ENCODE data around the gene TMPRSS6.

Gene TMPRSS6

GRCh38 chr22:37118083-37118482, 8.6 kb upstream of the TMPRSS6 start:
- no peak for DNase-seq (ENCODE audit: extremely low read depth, low read depth)
- no peak for TF ChIP-seq CTCF (IDR thresholded peaks at IDR 0.05; ENCODE audit: low read depth, low read length, missing control alignments)
- no peak overlapping the region for H3K4me3 ChIP-seq (replicated peaks; ENCODE audit: low read depth, low read length)

GRCh38 chr22:37117092-37117491, 7.6 kb upstream of the TMPRSS6 start:
- no peak overlapping the region for H3K4me3 ChIP-seq (replicated peaks; ENCODE audit: low read depth, low read length)
- no peak for DNase-seq (ENCODE audit: extremely low read depth, low read depth)
- no peak for TF ChIP-seq CTCF (IDR thresholded peaks at IDR 0.05; ENCODE audit: low read depth, low read length, missing control alignments)

GRCh38 chr22:37115032-37115431, 5.5 kb upstream of the TMPRSS6 start:
- TF ChIP-seq CTCF (IDR thresholded peaks at IDR 0.05; ENCODE audit: low read depth, low read length, missing control alignments), result no peak
- no peak for DNase-seq (ENCODE audit: extremely low read depth, low read depth)
- H3K4me3 ChIP-seq (replicated peaks; ENCODE audit: low read depth, low read length), result no peak overlapping the region

GRCh38 chr22:37113757-37114156, 4.2 kb upstream of the TMPRSS6 start:
- no peak for DNase-seq (ENCODE audit: extremely low read depth, low read depth)
- H3K4me3 ChIP-seq (replicated peaks; ENCODE audit: low read depth, low read length), result no peak overlapping the region
- TF ChIP-seq CTCF (IDR thresholded peaks at IDR 0.05; ENCODE audit: low read depth, low read length, missing control alignments), result no peak

- no peak for TF ChIP-seq CTCF (IDR thresholded peaks at IDR 0.05; ENCODE audit: low read depth, low read length, missing control alignments)
- no peak overlapping the region for H3K4me3 ChIP-seq (replicated peaks; ENCODE audit: low read depth, low read length)
- DNase-seq (ENCODE audit: extremely low read depth, low read depth), result no peak
Measured at GRCh38 chr22:37112084-37112728, 2.7 kb upstream of the TMPRSS6 start.

GRCh38 chr22:37111156-37111717, 1.7 kb upstream of the TMPRSS6 start:
- TF ChIP-seq CTCF (IDR thresholded peaks at IDR 0.05; ENCODE audit: low read depth, low read length, missing control alignments), result no peak
- DNase-seq (ENCODE audit: extremely low read depth, low read depth), result no peak
- H3K4me3 ChIP-seq (replicated peaks; ENCODE audit: low read depth, low read length), result no peak overlapping the region
